Astrocyte (in vitro differentiated cells and primary cell): Measurements from ENCODE around the gene BHLHE40.

Source experiments
- CTCF ChIP-seq: IDR thresholded peaks from 2 replicates; pipeline ENCODE4 v1.5.1; 2011; ENCODE audit warnings: low read depth, mild to moderate bottlenecking, inconsistent platforms, low read length, moderate library complexity; ENCODE audit not compliant: insufficient read depth
- EZH2 ChIP-seq: IDR thresholded peaks from 2 replicates; pipeline ENCODE4 v1.6.1; 2012; ENCODE audit warnings: mild to moderate bottlenecking, low read length, inconsistent platforms; ENCODE audit not compliant: insufficient read depth

DNA sequence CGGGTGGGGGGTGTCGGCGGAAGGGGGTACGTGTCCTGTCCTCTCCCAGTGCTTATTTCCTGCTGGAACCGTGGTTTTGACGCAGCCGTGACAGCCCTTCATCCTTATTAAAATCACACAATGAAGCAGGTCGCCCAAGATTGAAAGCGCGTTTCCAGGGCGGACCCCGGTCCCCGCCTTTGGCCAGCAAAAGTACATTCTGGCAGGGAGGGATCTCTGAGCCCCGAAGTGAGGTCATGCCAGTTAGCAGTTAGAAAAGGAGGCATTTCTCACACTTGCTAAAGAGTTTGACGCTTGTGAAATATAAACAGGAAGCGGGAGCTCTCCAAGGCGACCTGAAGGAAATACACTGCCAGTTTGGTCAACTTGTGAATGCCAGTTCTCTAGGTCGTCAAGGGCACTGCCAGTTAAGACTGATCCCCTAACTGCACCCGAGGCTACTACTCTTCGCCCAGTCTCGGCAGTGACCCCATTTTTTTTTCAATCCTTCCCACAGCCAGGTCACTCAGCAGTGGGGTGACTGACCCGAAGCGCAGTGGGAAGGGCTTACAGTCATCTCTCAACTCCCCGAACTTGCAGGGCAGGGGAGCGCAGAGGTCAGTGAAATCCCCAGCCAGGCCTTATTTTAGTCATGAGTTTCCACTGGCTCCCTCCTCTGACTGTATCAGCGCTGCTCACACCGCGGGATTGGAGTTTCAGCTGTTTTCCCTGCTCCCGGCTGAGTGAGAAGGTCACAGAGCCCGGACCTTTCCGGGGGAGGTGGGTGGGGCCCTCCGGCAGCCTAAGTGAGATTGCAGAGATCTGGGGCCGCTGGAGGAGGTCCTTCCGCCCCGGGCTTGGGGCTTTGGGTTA, 2.0 kb upstream of the BHLHE40 start:
- TF ChIP-seq CTCF, result no peak
- no peak for TF ChIP-seq EZH2
